H1 (cell line): Measurements from ENCODE around the gene NPTXR. TPM values are rescaled to one million over a fixed set of nuclear protein-coding genes. Genes with fewer than 3 reads are reported as not detected.

Source experiments
- JUN ChIP-seq: IDR thresholded peaks from 2 replicates; pipeline ENCODE4 v1.6.1; 2011; ENCODE audit warnings: low read depth, mild to moderate bottlenecking, improper control_type of control experiment, low read length
- MAFK ChIP-seq: IDR thresholded peaks from 2 replicates; pipeline ENCODE4 v1.6.1; 2012; ENCODE audit warnings: low read depth, mild to moderate bottlenecking, improper control_type of control experiment, low read length
- SP4 ChIP-seq: IDR thresholded peaks from 2 replicates; pipeline ENCODE4 v1.6.1; 2012; ENCODE audit warnings: low read length, inconsistent platforms
- SUZ12 ChIP-seq: fragments of 200-600 bp; sonication (generic); IDR thresholded peaks from 2 replicates; pipeline ENCODE4 v1.6.1; 2012; ENCODE audit warnings: mild to moderate bottlenecking, inconsistent platforms, low read length, moderate library complexity, mixed read lengths
- polyA plus RNA-seq, 7 experiments: library from polyadenylated mRNA; depleted of rRNA in 3 of 7; stranded (reverse) in 5 of 7; unstranded in 2 of 7; fragments of >200 nt in 5 of 7; fragments of 200-250 nt in 2 of 7; gene quantifications; 1 replicate in 5 of 7; 2 replicates in 1 of 7; 4 replicates in 1 of 7; pipeline versions ENCODE4 v1.2.1 to v1.2.3, GENCODE V29; 2011 to 2013; ENCODE audit warnings: missing spikeins in 2 of 7, mixed read lengths in 2 of 7
- total RNA-seq: library from RNA; stranded (reverse); fragmentation: NEBNext Ultra II Directional; extraction: Animal tissue kit (Norgen Biotek cat#: 25700); gene quantifications from 2 replicates; pipeline ENCODE4 v1.2.1, GENCODE V29; 2021
- TF ChIP-seq, protein P1 (sequence below): IDR thresholded peaks from 2 replicates; pipeline ENCODE4 v1.6.1; 2012; ENCODE audit warnings: low read length, inconsistent platforms
- TF ChIP-seq, protein P2 (sequence below): IDR thresholded peaks from 2 replicates; pipeline ENCODE4 v1.6.1; 2011; ENCODE audit warnings: low read depth, mild to moderate bottlenecking, low read length; ENCODE audit not compliant: insufficient read depth

NPTXR gene
- total and polyA plus RNA-seq, 2 of the 8 experiments (the other 6 are each of a cell fraction or from before 2014, with no cell fraction given) = 3.7 to 6.4 TPM

DNA sequence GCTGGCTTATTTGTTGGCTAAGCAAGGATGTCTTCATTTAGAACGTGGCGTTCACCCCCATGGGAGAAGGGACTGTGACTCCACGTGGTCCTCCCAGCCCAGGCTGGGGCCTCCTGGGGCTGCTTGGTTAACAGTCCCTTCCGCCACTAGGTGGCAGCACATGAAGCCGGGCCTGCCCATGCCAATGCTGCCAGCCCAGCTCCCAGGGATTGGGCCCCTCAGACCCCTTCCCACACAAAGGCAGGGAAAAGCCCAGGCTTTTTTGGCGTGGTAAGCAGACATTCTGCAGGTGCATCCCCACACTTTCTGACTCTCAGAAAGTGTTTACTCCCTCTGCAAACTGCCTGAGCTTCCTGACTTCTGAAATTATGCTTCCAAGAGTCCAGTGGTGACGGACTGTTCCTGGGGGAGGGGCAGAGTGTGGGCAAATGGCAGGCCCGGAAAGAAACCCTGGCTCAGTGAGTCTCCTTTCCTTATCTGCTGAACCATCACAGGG lies 25.1 kb upstream of the NPTXR start (continued):
- TF ChIP-seq, protein P1, sequence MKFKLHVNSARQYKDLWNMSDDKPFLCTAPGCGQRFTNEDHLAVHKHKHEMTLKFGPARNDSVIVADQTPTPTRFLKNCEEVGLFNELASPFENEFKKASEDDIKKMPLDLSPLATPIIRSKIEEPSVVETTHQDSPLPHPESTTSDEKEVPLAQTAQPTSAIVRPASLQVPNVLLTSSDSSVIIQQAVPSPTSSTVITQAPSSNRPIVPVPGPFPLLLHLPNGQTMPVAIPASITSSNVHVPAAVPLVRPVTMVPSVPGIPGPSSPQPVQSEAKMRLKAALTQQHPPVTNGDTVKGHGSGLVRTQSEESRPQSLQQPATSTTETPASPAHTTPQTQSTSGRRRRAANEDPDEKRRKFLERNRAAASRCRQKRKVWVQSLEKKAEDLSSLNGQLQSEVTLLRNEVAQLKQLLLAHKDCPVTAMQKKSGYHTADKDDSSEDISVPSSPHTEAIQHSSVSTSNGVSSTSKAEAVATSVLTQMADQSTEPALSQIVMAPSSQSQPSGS = no peak
- no peak for TF ChIP-seq JUN
- TF ChIP-seq, protein P2, sequence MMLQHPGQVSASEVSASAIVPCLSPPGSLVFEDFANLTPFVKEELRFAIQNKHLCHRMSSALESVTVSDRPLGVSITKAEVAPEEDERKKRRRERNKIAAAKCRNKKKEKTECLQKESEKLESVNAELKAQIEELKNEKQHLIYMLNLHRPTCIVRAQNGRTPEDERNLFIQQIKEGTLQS = no peak
- TF ChIP-seq MAFK = no peak
- no peak for TF ChIP-seq SP4
- TF ChIP-seq SUZ12 = no peak
